Measurements from ENCODE around the gene SLC32A1. TPM values are rescaled to one million over a fixed set of nuclear protein-coding genes. Genes with fewer than 3 reads are reported as not detected.

The SLC32A1 gene
- total RNA-seq, 1 donor from 2014 or later: not detected

DNA sequence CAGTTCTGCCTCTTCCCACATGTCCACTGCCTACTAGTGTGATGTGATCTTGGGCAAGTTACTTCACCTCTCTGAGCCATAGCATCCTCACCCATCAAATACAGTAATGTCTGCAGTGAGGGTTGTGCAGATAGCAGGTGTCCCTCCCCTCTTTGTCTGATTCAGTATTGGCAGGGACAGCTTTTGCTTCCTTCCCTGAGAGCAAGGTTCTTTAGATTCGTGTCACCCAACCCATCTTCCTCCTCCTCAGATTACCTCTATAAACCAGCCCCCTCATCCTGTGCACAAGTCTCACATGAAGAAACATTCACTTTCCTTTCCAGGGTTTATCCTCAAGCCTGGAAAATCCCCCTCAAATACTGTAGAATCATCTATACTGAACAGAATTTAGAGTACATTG lies 39.3 kb downstream of the SLC32A1 start:
- Mint-ChIP-seq H3K4me3 (ENCODE audit: low read depth) (no peak overlapping the region), H3K4me1 (ENCODE audit: low read depth) (no peaks in the 10 kb centered on the region), H3K27me3 (no peaks in the 10 kb centered on the region), H3K27ac (no peak overlapping the region), H3K9me3 (ENCODE audit: low read depth) (no peaks in the 10 kb centered on the region), H3K36me3 (ENCODE audit: insufficient read depth) (peaks cover 27% of the 10 kb centered on the region)
- no peak for DNase-seq (ENCODE audit: low spot score, unreplicated experiment)
- TF ChIP-seq, protein P1, sequence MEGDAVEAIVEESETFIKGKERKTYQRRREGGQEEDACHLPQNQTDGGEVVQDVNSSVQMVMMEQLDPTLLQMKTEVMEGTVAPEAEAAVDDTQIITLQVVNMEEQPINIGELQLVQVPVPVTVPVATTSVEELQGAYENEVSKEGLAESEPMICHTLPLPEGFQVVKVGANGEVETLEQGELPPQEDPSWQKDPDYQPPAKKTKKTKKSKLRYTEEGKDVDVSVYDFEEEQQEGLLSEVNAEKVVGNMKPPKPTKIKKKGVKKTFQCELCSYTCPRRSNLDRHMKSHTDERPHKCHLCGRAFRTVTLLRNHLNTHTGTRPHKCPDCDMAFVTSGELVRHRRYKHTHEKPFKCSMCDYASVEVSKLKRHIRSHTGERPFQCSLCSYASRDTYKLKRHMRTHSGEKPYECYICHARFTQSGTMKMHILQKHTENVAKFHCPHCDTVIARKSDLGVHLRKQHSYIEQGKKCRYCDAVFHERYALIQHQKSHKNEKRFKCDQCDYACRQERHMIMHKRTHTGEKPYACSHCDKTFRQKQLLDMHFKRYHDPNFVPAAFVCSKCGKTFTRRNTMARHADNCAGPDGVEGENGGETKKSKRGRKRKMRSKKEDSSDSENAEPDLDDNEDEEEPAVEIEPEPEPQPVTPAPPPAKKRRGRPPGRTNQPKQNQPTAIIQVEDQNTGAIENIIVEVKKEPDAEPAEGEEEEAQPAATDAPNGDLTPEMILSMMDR (IDR thresholded peaks at IDR 0.05; ENCODE audit: unreplicated experiment): no peak

DNA sequence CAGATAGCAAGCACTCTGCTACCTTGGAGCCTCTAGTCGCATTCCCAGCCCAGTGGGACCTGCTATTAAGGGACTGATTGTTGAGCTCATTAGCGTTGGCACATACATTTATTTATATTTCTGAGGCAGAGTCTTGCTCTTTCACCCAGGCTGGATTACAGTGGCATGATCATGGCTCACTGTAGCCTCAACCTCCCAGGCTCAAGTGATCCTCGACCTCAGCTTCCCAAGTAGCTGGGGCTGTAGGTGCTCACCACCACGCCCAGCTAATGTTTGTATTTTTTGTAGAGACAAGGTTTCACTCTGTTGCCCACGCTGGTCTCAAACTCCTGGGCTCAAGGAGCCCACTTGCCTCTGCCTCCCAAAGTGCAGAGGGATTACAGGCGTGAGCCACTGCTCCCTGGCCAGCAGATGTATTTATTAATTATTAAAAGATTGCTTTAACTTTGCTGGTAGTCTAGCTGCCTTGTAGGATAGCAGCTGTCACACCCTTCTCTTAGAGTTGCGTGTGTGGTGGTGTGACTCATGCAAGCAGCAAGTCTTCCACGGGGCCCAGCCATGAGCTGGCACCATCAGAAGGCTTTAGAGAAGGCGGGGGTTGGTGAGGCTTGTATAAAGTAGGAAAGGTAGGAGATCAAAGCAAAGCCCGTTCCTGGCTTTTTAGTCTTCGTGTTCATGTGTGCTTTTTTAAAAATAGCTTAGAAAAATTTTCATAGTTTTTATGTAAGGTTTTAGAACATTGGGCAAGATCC lies 40.5 kb downstream of the SLC32A1 start:
- H3K27me3 Mint-ChIP-seq: no peaks in the 10 kb centered on the region
- no peak for DNase-seq (ENCODE audit: low spot score, unreplicated experiment)
- no peak overlapping the region for H3K27ac Mint-ChIP-seq
- TF ChIP-seq, protein P1 (IDR thresholded peaks at IDR 0.05; ENCODE audit: unreplicated experiment): no peak
- H3K4me1 Mint-ChIP-seq (ENCODE audit: low read depth): no peaks in the 10 kb centered on the region
- H3K9me3 Mint-ChIP-seq (ENCODE audit: low read depth): no peaks in the 10 kb centered on the region
- no peak overlapping the region for H3K4me3 Mint-ChIP-seq (ENCODE audit: low read depth)
- peaks cover 28% of the 10 kb centered on the region for H3K36me3 Mint-ChIP-seq (ENCODE audit: insufficient read depth)

DNA sequence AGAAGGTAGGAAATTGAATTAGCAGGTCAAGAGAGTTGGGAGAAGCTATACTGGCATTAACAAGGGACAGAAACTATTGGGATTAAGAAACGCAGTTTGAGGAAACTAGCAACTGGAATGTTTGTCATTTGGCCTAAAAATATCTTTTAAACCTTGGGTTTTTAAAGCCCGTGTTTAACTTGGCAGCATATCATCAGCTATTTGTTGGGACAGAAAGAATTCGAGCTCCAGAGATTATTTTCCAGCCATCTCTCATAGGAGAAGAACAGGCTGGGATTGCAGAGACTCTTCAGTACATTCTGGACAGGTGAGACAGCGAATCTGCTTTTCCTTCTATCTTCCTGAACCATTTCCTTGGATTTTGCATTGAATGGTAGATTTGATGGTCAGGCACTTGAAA lies 41.8 kb downstream of the SLC32A1 start:
- H3K27ac Mint-ChIP-seq: no peak overlapping the region
- peaks cover 19% of the 10 kb centered on the region for H3K36me3 Mint-ChIP-seq (ENCODE audit: insufficient read depth)
- H3K4me3 Mint-ChIP-seq (ENCODE audit: low read depth): no peak overlapping the region

DNA sequence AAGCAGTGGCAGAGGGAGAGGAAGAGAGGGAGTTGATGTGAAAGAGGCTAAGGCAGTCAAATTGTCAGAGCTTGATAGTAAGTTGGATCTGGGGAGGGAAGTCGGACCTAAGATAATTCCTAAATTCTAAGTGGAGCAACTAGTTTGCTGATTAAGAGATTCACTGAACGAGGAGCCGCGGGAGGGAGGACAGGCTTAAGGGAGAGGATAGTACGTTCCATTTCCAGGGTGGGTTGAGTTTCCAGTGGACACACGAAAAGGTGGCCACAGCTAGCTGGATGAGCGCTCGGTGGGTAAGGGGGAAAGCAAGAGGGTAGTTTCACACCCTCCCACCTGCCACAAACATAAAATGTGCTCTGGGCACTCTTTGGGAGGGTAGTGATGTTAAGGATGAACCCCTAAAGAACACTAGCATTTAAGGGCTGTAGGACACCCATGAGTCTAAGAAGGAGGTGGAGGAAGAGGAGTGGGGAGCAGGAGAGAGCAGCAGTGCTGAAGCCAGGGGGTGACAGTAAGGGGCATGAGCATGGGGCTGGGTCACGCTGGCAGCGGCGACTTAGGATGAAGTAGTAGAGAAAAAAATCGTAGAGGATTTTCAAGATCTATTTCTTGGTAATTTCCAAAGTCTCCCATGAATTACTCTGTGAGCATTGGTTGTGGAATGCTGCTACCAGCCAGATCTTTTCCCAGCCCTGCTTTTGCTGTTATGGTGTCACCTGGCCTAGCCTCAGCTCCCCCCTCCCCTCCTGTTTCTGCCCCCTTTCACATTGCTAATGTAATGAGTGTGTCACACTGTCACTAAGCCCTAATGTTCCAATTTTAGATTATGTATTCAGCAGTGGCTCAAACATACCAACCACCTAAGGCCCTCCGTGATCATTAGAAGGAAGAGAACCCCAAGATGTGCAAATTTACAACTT lies 45.4 kb downstream of the SLC32A1 start:
- H3K27ac Mint-ChIP-seq: peak overlapping the region; percentile 42
- peaks cover 15% of the 10 kb centered on the region for H3K9me3 Mint-ChIP-seq (ENCODE audit: low read depth)
- TF ChIP-seq, protein P1 (IDR thresholded peaks at IDR 0.05; ENCODE audit: unreplicated experiment): no peak
- DNase-seq (ENCODE audit: low spot score, unreplicated experiment): no peak
- H3K4me3 Mint-ChIP-seq (ENCODE audit: low read depth): no peak overlapping the region
- H3K27me3 Mint-ChIP-seq: no peaks in the 10 kb centered on the region
- no peaks in the 10 kb centered on the region for H3K4me1 Mint-ChIP-seq (ENCODE audit: low read depth)
- H3K36me3 Mint-ChIP-seq (ENCODE audit: insufficient read depth): peaks cover 37% of the 10 kb centered on the region

More for the DNA sequence above, 41.8 kb downstream of the SLC32A1 start:
- no peaks in the 10 kb centered on the region for H3K4me1 Mint-ChIP-seq (ENCODE audit: low read depth)
- no peaks in the 10 kb centered on the region for H3K27me3 Mint-ChIP-seq
- H3K9me3 Mint-ChIP-seq (ENCODE audit: low read depth): no peaks in the 10 kb centered on the region
- no peak for DNase-seq (ENCODE audit: low spot score, unreplicated experiment)
- TF ChIP-seq, protein P1 (IDR thresholded peaks at IDR 0.05; ENCODE audit: unreplicated experiment): no peak

DNA sequence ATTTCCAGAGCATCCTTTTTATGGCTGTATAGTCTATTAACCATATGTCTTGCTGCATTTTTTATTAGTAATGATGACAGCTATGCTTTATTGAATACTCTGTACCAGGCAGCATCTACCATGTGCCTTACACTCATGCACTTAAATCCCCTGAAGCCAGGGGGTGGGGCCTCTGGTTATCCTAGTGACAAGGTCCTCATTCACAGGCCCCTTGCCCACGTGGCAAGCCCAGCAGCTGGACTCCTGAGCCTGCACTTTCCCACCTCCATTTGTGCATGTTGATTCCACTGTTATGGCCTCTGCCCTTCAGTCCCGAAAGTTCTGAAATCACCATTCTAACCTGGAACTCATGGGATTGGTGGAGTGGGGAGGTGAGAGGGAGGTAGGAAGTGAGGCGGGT lies 46.3 kb downstream of the SLC32A1 start:
- peaks cover 38% of the 10 kb centered on the region for H3K36me3 Mint-ChIP-seq (ENCODE audit: insufficient read depth)

More for the DNA sequence above, 46.3 kb downstream of the SLC32A1 start:
- no peak overlapping the region for H3K27ac Mint-ChIP-seq
- TF ChIP-seq, protein P1 (IDR thresholded peaks at IDR 0.05; ENCODE audit: unreplicated experiment): no peak
- H3K4me3 Mint-ChIP-seq (ENCODE audit: low read depth): no peak overlapping the region
- H3K4me1 Mint-ChIP-seq (ENCODE audit: low read depth): no peaks in the 10 kb centered on the region
- peaks cover 15% of the 10 kb centered on the region for H3K9me3 Mint-ChIP-seq (ENCODE audit: low read depth)
- H3K27me3 Mint-ChIP-seq: no peaks in the 10 kb centered on the region
- no peak for DNase-seq (ENCODE audit: low spot score, unreplicated experiment)

Measured in progenitor cell of endocrine pancreas (in vitro differentiated cells).